ENCODE data around the gene POLR3C.

The POLR3C gene

DNA sequence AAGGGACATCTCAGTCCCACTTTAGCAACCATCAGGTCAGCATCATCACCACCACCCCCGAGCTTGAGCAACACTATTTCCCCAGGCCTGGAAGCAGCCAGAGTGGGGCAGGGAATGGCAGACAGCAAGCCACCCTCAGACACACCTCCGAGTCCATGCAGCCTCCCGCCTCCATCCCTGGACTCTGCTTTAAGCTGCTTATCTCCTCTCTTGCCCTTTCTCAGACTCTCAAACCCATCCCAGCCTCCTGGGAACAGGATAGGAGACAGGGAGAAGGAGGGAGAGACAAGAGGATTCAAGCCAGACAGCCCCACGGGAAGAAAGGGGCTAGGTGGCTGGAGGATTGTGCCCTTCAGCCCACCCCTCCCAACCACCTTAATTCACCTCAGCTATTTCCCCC, 33.2 kb downstream of the POLR3C start:
- no peak for DNase-seq (ENCODE audit: low read depth)
- no peak overlapping the region for H3K4me3 ChIP-seq (replicated peaks; ENCODE audit: low read depth, low read length)
- TF ChIP-seq, protein P1, sequence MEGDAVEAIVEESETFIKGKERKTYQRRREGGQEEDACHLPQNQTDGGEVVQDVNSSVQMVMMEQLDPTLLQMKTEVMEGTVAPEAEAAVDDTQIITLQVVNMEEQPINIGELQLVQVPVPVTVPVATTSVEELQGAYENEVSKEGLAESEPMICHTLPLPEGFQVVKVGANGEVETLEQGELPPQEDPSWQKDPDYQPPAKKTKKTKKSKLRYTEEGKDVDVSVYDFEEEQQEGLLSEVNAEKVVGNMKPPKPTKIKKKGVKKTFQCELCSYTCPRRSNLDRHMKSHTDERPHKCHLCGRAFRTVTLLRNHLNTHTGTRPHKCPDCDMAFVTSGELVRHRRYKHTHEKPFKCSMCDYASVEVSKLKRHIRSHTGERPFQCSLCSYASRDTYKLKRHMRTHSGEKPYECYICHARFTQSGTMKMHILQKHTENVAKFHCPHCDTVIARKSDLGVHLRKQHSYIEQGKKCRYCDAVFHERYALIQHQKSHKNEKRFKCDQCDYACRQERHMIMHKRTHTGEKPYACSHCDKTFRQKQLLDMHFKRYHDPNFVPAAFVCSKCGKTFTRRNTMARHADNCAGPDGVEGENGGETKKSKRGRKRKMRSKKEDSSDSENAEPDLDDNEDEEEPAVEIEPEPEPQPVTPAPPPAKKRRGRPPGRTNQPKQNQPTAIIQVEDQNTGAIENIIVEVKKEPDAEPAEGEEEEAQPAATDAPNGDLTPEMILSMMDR (IDR thresholded peaks at IDR 0.05; ENCODE audit: low read length, missing control alignments), result no peak

DNA sequence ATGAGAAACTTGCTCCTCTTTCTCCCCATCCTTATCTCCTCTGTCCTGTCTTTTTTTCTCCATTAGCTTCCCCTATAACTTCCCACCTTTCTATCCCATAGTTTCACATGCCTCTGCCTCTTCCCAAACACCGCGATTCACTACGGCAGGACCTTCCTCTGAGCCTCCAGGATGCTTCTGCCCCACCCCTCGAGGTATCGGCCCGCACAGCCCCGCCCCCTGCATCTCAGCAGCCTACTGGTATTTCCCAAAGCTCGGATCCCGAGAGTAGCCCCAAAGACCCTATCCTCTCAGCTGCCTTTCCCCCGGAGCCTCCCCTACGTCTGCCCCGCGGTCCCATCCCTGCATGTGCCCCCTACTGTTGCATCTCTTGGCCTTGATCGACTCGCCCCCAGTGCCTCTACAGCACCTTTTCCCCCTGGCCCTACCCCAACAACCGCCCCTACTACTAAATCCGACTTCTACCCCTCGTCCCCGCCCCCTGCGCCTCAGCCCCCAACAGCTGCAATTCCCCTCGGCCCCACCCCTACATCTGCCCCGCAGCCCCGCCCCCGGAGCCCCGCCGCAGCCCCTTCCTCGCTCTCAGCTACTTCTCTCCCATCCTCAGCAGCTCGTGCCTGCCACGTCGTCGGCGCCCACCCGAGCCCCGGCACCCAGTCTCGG, 34.4 kb downstream of the POLR3C start:
- peak; percentile 40 for DNase-seq (ENCODE audit: low read depth)
- H3K4me3 ChIP-seq (replicated peaks; ENCODE audit: low read depth, low read length), result peak overlapping the region; percentile 99
- TF ChIP-seq, protein P1 (IDR thresholded peaks at IDR 0.05; ENCODE audit: low read length, missing control alignments), result no peak

DNA sequence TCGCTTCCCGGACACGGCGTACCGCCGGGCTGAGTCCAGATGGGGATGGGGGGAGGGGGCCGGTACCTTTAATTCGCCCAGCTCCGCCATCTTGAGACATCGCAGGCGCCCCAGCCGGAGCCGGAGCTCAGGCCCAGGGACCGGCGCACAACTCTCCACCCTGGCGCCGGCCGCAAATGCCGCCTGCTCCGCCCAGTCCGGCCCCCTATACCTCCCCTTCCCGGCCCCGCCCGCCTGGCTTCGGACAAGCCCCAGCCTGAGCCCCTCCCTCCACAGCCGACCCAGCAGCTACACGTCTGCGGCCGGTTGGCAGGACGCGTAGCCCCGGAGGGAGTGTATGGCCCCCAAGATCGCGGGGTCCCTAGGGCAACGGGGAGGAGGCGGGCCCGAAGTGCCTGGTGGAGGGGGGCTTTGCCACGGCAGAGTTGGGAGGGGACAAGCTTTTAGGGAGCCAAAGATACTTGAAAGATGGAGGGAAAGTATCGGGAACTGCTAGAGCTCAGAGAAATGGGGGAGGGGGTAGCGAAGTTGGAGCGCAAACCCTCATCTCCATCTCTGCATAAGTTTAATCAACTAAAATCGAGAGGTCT, 35.0 kb downstream of the POLR3C start, which contains the start of gene PIAS3:
TSS of gene PIAS3 (minus strand) at position 181 of the 590 bp plus-strand sequence. CDS start at position 90, 91 bp downstream.
- DNase-seq (ENCODE audit: low read depth), result peak; percentile 95
- peak within 1 kb of the TSS; percentile 99 for H3K4me3 ChIP-seq (replicated peaks; ENCODE audit: low read depth, low read length)

DNA sequence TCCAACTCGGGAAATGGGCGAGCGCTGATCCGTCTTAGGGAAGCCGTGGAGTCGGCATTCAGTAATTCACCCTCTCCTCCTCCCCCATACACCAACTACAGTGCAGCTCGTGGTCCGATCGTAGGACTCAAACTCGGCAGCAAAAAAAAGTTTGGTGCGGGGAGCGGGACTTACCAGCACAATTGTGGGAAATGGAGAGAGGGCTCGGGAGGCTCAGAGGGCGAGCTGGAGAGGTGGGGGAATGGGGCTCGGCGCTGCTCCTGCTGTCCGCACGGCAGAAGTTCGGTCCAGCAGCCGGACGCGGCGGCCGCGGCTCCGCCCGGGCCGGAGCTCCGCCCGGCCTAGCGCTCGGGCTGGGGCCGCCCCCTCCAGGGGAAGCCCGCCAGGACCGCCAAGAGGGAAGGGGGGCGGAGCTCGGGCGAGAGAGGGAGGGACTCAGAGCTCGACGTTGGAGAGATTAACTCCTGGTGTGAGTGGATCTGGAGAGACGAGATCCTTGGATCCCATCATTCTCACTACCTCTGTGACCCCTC, 35.6 kb downstream of the POLR3C start:
- H3K4me3 ChIP-seq (replicated peaks; ENCODE audit: low read depth, low read length), result peak overlapping the region; percentile 99
- peak; percentile 88 for DNase-seq (ENCODE audit: low read depth)
- TF ChIP-seq, protein P1 (IDR thresholded peaks at IDR 0.05; ENCODE audit: low read length, missing control alignments), result no peak

More for the DNA sequence above, 35.0 kb downstream of the POLR3C start, which contains the start of gene PIAS3:
- TF ChIP-seq, protein P1 (IDR thresholded peaks at IDR 0.05; ENCODE audit: low read length, missing control alignments), result no peak

DNA sequence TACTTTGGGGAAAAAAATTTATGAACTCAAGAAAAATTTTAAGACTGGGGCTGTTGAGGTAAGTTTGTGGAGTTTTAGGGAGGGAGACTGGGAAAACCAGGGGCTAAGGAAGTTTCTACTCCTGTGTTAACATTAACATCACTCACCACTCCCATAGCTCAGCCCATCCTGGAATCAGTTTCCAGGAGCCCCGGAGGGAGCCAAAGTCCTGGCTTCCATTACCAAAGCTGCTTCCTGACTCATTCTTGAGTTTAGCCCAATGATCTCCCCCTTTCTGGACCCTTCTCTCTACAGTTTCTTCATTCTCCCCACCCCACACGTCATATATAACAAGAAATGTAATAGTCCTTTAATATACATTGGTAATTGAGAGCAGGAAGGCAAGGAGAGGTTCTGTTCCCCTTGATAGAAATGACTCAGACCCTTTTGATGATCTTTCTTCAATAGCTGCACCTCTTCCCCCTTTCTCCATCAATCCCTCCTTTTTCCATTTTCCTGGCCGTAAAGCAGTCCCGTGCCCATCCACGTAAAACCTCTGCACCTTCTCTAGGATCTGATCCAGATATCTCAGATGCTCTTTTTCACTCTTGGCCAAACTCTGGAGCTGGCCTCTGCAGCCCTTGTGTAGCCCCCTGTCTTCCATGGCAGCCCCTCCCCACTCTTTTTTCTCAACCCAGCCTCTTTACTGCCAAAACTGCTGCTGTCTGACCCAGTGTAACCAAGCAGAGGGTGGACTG, 39.5 kb downstream of the POLR3C start:
- no peak for DNase-seq (ENCODE audit: low read depth)
- no peak overlapping the region for H3K4me3 ChIP-seq (replicated peaks; ENCODE audit: low read depth, low read length)
- TF ChIP-seq, protein P1 (IDR thresholded peaks at IDR 0.05; ENCODE audit: low read length, missing control alignments), result no peak

DNA sequence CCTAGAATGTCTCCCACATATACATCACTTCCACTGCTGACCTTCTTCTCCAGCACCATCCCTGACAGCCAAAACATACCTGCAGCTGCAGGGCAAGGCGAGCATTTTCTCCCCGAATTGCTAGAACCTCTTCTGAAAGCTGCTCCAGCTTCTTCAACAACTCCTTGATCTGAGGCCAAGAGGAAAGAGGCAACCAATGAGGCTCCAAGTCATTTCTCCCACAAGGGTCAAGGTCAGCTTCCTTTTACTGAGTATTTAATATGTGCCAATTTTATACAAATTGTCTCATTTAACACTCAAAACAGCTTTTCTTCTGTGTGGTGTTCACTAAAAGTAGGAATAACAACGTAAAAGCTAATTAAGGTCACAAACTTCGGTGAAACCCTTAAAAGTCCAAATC, 44.2 kb downstream of the POLR3C start:
- TF ChIP-seq, protein P1 (IDR thresholded peaks at IDR 0.05; ENCODE audit: low read length, missing control alignments), result no peak
- no peak overlapping the region for H3K4me3 ChIP-seq (replicated peaks; ENCODE audit: low read depth, low read length)
- DNase-seq (ENCODE audit: low read depth), result no peak

All from fibroblast of pulmonary artery (primary cell).